Breast epithelium (tissue), 3 donors: ENCODE results near the gene CEP126.

Experiments used
- POLR2A ChIP-seq: fragments of 450-650 bp; IDR thresholded peaks from one replicate; pipeline ENCODE4 v1.6.1; 2016; ENCODE audit warnings: antibody characterized with exemption, mild to moderate bottlenecking, moderate library complexity
- TF ChIP-seq, protein P1 (sequence below), 3 donors: fragments of 450-650 bp; IDR thresholded peaks; one replicate each; pipeline ENCODE4 v1.5.1; 2016 to 2017; ENCODE audit warnings: antibody characterized with exemption in 3 of 3, mild to moderate bottlenecking in 3 of 3, moderate library complexity in 3 of 3

DNA sequence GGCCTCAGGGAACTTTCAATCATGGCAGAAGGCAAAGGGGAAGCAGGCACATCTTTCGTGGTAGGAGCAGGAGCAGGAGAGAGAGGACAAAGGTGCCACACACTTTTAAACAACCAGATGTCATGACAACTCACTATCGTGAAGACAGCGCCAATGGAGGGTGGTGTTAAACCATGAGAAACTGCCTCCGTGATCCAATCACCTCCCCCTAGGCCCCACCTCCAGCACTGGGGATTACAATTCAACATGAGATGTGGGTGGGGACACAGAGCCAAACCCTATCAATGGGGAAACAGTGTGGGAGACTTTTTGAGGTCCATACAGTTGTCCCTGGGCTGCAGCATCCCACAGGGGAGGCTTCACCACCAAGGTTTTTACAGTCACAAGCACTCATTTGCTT, 90.5 kb downstream of the CEP126 start:
- TF ChIP-seq, protein P1, sequence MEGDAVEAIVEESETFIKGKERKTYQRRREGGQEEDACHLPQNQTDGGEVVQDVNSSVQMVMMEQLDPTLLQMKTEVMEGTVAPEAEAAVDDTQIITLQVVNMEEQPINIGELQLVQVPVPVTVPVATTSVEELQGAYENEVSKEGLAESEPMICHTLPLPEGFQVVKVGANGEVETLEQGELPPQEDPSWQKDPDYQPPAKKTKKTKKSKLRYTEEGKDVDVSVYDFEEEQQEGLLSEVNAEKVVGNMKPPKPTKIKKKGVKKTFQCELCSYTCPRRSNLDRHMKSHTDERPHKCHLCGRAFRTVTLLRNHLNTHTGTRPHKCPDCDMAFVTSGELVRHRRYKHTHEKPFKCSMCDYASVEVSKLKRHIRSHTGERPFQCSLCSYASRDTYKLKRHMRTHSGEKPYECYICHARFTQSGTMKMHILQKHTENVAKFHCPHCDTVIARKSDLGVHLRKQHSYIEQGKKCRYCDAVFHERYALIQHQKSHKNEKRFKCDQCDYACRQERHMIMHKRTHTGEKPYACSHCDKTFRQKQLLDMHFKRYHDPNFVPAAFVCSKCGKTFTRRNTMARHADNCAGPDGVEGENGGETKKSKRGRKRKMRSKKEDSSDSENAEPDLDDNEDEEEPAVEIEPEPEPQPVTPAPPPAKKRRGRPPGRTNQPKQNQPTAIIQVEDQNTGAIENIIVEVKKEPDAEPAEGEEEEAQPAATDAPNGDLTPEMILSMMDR (IDR thresholded peaks at IDR 0.05), result no peak
- TF ChIP-seq POLR2A, result no peak
